ENCODE data around the gene REV3L.

DNA sequence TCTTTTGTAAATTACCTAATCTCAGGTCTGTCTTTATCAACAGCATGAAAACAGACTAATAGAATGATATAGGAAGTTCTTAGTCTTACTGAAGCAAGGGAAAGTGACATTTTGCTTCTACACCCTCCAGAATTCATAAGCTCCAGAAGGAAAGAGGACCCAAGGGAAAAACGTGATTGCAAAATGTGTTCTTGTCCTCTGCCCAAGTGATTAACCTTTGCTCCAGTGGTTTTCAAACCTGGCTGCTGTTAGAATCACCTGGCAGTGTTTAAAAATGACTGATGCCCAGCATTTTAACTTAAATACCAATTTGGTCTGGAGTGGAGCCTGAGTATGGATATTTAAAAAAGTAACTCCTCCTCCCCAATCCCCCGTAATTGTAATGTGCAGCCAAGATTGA is 204.3 kb downstream of the REV3L start:
- TF ChIP-seq, protein P1, sequence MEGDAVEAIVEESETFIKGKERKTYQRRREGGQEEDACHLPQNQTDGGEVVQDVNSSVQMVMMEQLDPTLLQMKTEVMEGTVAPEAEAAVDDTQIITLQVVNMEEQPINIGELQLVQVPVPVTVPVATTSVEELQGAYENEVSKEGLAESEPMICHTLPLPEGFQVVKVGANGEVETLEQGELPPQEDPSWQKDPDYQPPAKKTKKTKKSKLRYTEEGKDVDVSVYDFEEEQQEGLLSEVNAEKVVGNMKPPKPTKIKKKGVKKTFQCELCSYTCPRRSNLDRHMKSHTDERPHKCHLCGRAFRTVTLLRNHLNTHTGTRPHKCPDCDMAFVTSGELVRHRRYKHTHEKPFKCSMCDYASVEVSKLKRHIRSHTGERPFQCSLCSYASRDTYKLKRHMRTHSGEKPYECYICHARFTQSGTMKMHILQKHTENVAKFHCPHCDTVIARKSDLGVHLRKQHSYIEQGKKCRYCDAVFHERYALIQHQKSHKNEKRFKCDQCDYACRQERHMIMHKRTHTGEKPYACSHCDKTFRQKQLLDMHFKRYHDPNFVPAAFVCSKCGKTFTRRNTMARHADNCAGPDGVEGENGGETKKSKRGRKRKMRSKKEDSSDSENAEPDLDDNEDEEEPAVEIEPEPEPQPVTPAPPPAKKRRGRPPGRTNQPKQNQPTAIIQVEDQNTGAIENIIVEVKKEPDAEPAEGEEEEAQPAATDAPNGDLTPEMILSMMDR (IDR thresholded peaks at IDR 0.05; ENCODE audit: insufficient read depth, low read depth, low read length): no peak
- TF ChIP-seq EZH2 (IDR thresholded peaks at IDR 0.05; ENCODE audit: insufficient read depth, low read length): no peak
